Upper lobe of left lung (tissue), 6 donors: ENCODE data around the gene SLC25A24. TPM values are rescaled to one million over a fixed set of nuclear protein-coding genes. Genes with fewer than 3 reads are reported as not detected.

ENCODE experiments used
- ATAC-seq, 2 donors: fragments of 200-7000 bp; cut with Tn5 transposase; one replicate each; pipeline ENCODE4 v1.9.1; 2022; ENCODE audit warnings: mild to moderate bottlenecking in 2 of 2, moderate library complexity in 2 of 2; ENCODE audit not compliant: low FRiP score in 2 of 2
- DNase-seq, 2 donors: peaks; one replicate each; pipeline ENCODE4 v3.0.0-alpha.2; 2019 to 2020
- H3K27ac ChIP-seq, 4 donors: fragments of 200-600 bp; sonication (generic); one replicate each; pipeline ENCODE4 v1.5.1; 2016 to 2019
- H3K27me3 ChIP-seq, 4 donors: fragments of 200-600 bp; sonication (generic); one replicate each; pipeline ENCODE4 v1.5.1; 2017 to 2019
- H3K36me3 ChIP-seq, 4 donors: fragments of 200-600 bp; sonication (generic); one replicate each; pipeline ENCODE4 v1.5.1; 2016 to 2019
- H3K4me1 ChIP-seq, 4 donors: fragments of 200-600 bp; sonication (generic); one replicate each; pipeline ENCODE4 v1.5.1; 2018 to 2019
- H3K4me3 ChIP-seq, 4 donors: fragments of 200-600 bp; sonication (generic); one replicate each; pipeline ENCODE4 v1.5.1; 2017 to 2019; ENCODE audit warnings: mild to moderate bottlenecking in 2 of 4, moderate library complexity in 1 of 4
- H3K9me3 ChIP-seq, 4 donors: fragments of 200-600 bp; sonication (generic); one replicate each; pipeline ENCODE4 v1.5.1; 2018 to 2019
- CTCF ChIP-seq, 6 experiments: fragments of 450-650 bp in 4 of 6; fragments of 200-600 bp in 2 of 6; sonication (generic) in 2 of 6; IDR thresholded peaks; one replicate each; pipeline ENCODE4 v1.5.1; 2016 to 2019; ENCODE audit warnings: antibody characterized with exemption in 6 of 6
- EP300 ChIP-seq, 4 donors: sonication (generic); formaldehyde crosslinking; IDR thresholded peaks; one replicate each; pipeline ENCODE4 v1.5.1; 2017; ENCODE audit warnings: antibody characterized with exemption in 4 of 4, control low read depth in 2 of 4
- POLR2A ChIP-seq, 4 donors: fragments of 450-650 bp; IDR thresholded peaks; one replicate each; pipeline ENCODE4 v1.5.1; 2016 to 2017; ENCODE audit warnings: antibody characterized with exemption in 4 of 4, mild to moderate bottlenecking in 2 of 4
- POLR2AphosphoS5 ChIP-seq, 2 donors: sonication (generic); formaldehyde crosslinking; IDR thresholded peaks; one replicate each; pipeline ENCODE4 v1.5.1; 2017; ENCODE audit warnings: antibody characterized with exemption in 2 of 2
- WGBS, 2 donors: methylation state at CpG; one replicate each; pipeline ENCODE4 v1.1.5; 2017 to 2018; 5-methylcytosine and 5-hydroxymethylcytosine counted together
- total RNA-seq, 6 donors: library from RNA; depleted of rRNA in 4 of 6; stranded (reverse); fragments of >200 nt in 4 of 6; gene quantifications; one replicate each; pipeline versions ENCODE4 v1.1.0 to v1.2.1, GENCODE V29; 2016 to 2021
- donor health status: DM: no; HTN: no; CAD: no; lungs with moderate emphysema.
- donor health status: DM: no; HTN: yes; CAD: no; lungs with severe emphysema.

The SLC25A24 gene
- total RNA-seq, 6 donors from 2014 or later: 28.6 to 96.7 (median 42.5) TPM

- H3K27me3 ChIP-seq: no peaks in the 10 kb centered on the region
- H3K9me3 ChIP-seq: peaks cover 0 to 3% (median 0%) of the 10 kb centered on the region in 4 donors
- TF ChIP-seq EP300 (IDR thresholded peaks at IDR 0.05) (no peak), POLR2A (IDR thresholded peaks at IDR 0.05) (no peak), POLR2AphosphoS5 (IDR thresholded peaks at IDR 0.05) (no peak), CTCF (IDR thresholded peaks at IDR 0.05) (no peak)
- no peaks in the 10 kb centered on the region for H3K4me1 ChIP-seq
- ATAC-seq (peak in 1 of 2 donors; percentile 59), DNase-seq (peak in 1 of 2 donors; percentile 48)
- no peak overlapping the region for H3K4me3 ChIP-seq
- 52 to 53% methylated on average over 4 of the region's 4 CpGs for WGBS, 2 donors
- H3K36me3 ChIP-seq: no peaks in the 10 kb centered on the region
- H3K27ac ChIP-seq: no peak overlapping the region
Observed at GRCh38 chr1:108107658-108108057, 92.5 kb downstream of the SLC25A24 start.

- WGBS, 2 donors: 33 to 48% methylated on average over 1 of the region's 1 CpG
- H3K9me3 ChIP-seq: peaks cover 0 to 3% (median 0%) of the 10 kb centered on the region in 4 donors
- H3K27me3 ChIP-seq: no peaks in the 10 kb centered on the region
- ATAC-seq (no peak), DNase-seq (no peak)
- H3K4me3 ChIP-seq: no peak overlapping the region
- H3K4me1 ChIP-seq: no peaks in the 10 kb centered on the region
- no peak overlapping the region for H3K27ac ChIP-seq
- no peak for TF ChIP-seq CTCF (IDR thresholded peaks at IDR 0.05)
- TF ChIP-seq EP300 (IDR thresholded peaks at IDR 0.05): no peak
- TF ChIP-seq POLR2AphosphoS5 (IDR thresholded peaks at IDR 0.05): no peak
- TF ChIP-seq POLR2A (IDR thresholded peaks at IDR 0.05): no peak
- no peaks in the 10 kb centered on the region for H3K36me3 ChIP-seq
Observed at GRCh38 chr1:108106775-108107174, 93.4 kb downstream of the SLC25A24 start.

GRCh38 chr1:108100148-108100547 lies 100.0 kb downstream of the SLC25A24 start:
- ATAC-seq (no peak), DNase-seq (no peak)
- Histone ChIP-seq H3K4me3 (no peak overlapping the region), H3K9me3 (no peaks in the 10 kb centered on the region), H3K27ac (no peak overlapping the region), H3K4me1 (no peaks in the 10 kb centered on the region), H3K27me3 (no peaks in the 10 kb centered on the region), H3K36me3 (no peaks in the 10 kb centered on the region)
- TF ChIP-seq CTCF (IDR thresholded peaks at IDR 0.05) (no peak), POLR2A (IDR thresholded peaks at IDR 0.05) (no peak), POLR2AphosphoS5 (IDR thresholded peaks at IDR 0.05) (no peak), EP300 (IDR thresholded peaks at IDR 0.05) (no peak)
- 97 to 100% methylated on average over 1 of the region's 1 CpG for WGBS, 2 donors

GRCh38 chr1:108097018-108097417 lies 103.1 kb downstream of the SLC25A24 start:
- Histone ChIP-seq H3K36me3 (no peaks in the 10 kb centered on the region), H3K4me1 (no peaks in the 10 kb centered on the region), H3K9me3 (no peaks in the 10 kb centered on the region), H3K4me3 (no peak overlapping the region), H3K27ac (no peak overlapping the region), H3K27me3 (no peaks in the 10 kb centered on the region)
- no peak for TF ChIP-seq POLR2A (IDR thresholded peaks at IDR 0.05)
- TF ChIP-seq CTCF (IDR thresholded peaks at IDR 0.05): no peak
- DNase-seq (no peak), ATAC-seq (no peak)

GRCh38 chr1:108096089-108096488 lies 104.1 kb downstream of the SLC25A24 start:
- DNase-seq: no peak
- no peak for TF ChIP-seq CTCF (IDR thresholded peaks at IDR 0.05)
- TF ChIP-seq EP300 (IDR thresholded peaks at IDR 0.05): no peak
- TF ChIP-seq POLR2AphosphoS5 (IDR thresholded peaks at IDR 0.05): no peak
- TF ChIP-seq POLR2A (IDR thresholded peaks at IDR 0.05): no peak
- WGBS, 2 donors: 66 to 82% methylated on average over 4 of the region's 4 CpGs
- no peak overlapping the region for H3K27ac ChIP-seq
- no peak for ATAC-seq
- no peaks in the 10 kb centered on the region for H3K27me3 ChIP-seq
- no peaks in the 10 kb centered on the region for H3K36me3 ChIP-seq
- H3K4me3 ChIP-seq: no peak overlapping the region
- no peaks in the 10 kb centered on the region for H3K4me1 ChIP-seq
- no peaks in the 10 kb centered on the region for H3K9me3 ChIP-seq
